ENCODE measurements around the gene OGFOD3.
A peak's percentile ranks its signal among the peaks of the same experiment; 100 is the strongest.

The OGFOD3 gene

DNA sequence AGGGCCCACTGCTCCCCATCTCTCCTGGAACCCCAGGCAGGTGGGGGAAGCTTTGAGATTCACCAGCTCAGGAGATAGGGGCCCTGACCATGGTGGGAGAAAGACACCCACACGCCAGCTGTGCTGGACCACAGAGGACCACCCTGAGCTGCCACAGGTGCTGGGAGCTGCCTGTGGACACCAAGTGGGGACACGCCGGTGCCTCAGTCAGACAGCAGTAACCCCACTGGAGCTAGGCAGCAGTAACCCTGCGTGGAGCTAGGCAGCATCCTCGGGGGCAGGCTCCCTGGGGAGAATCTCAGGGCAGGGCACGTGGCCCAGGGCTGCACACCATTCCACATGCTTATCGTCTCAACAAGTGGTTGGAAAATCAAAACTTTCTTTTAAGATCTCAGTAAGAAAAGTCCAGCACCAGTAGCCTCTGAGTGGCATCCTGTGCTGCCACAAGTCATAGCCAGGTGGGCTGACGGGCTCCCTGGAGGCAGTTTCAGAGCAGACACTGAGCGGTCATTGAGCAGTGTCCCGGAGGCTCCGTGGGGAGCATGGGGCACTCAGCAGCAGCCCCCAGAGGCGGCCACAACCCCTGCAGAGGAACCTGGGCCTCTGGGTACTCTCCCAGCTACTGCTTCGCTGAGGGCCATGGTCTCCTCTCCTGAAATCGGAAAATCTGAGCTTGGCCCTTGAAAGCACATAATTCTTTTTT, 8.2 kb downstream of the OGFOD3 start:
- TF ChIP-seq, protein P1, sequence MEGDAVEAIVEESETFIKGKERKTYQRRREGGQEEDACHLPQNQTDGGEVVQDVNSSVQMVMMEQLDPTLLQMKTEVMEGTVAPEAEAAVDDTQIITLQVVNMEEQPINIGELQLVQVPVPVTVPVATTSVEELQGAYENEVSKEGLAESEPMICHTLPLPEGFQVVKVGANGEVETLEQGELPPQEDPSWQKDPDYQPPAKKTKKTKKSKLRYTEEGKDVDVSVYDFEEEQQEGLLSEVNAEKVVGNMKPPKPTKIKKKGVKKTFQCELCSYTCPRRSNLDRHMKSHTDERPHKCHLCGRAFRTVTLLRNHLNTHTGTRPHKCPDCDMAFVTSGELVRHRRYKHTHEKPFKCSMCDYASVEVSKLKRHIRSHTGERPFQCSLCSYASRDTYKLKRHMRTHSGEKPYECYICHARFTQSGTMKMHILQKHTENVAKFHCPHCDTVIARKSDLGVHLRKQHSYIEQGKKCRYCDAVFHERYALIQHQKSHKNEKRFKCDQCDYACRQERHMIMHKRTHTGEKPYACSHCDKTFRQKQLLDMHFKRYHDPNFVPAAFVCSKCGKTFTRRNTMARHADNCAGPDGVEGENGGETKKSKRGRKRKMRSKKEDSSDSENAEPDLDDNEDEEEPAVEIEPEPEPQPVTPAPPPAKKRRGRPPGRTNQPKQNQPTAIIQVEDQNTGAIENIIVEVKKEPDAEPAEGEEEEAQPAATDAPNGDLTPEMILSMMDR (IDR thresholded peaks at IDR 0.05; ENCODE audit: insufficient read depth, low read depth, low read length, missing control alignments), result no peak
- no peak overlapping the region for H3K4me3 ChIP-seq (ENCODE audit: low read length)
- DNase-seq (ENCODE audit: low read depth), result no peak

- no peak overlapping the region for H3K4me3 ChIP-seq (ENCODE audit: low read length)
- no peak for DNase-seq (ENCODE audit: low read depth)
- TF ChIP-seq, protein P1 (IDR thresholded peaks at IDR 0.05; ENCODE audit: insufficient read depth, low read depth, low read length, missing control alignments), result no peak
Measured at GRCh38 chr17:82408938-82409318, 9.5 kb downstream of the OGFOD3 start.

GRCh38 chr17:82408288-82408937, 10.0 kb downstream of the OGFOD3 start:
- H3K4me3 ChIP-seq (ENCODE audit: low read length), result no peak overlapping the region
- no peak for DNase-seq (ENCODE audit: low read depth)
- TF ChIP-seq, protein P1 (IDR thresholded peaks at IDR 0.05; ENCODE audit: insufficient read depth, low read depth, low read length, missing control alignments), result no peak

- TF ChIP-seq, protein P1 (IDR thresholded peaks at IDR 0.05; ENCODE audit: insufficient read depth, low read depth, low read length, missing control alignments), result no peak
- H3K4me3 ChIP-seq (ENCODE audit: low read length), result no peak overlapping the region
- peak; percentile 26 for DNase-seq (ENCODE audit: low read depth)
Measured at GRCh38 chr17:82407255-82407654, 11.1 kb downstream of the OGFOD3 start.

- TF ChIP-seq, protein P1 (IDR thresholded peaks at IDR 0.05; ENCODE audit: insufficient read depth, low read depth, low read length, missing control alignments), result no peak
- no peak overlapping the region for H3K4me3 ChIP-seq (ENCODE audit: low read length)
- no peak for DNase-seq (ENCODE audit: low read depth)
Measured at GRCh38 chr17:82406131-82406671, 12.2 kb downstream of the OGFOD3 start.

GRCh38 chr17:82405051-82405450, 13.3 kb downstream of the OGFOD3 start:
- TF ChIP-seq, protein P1 (IDR thresholded peaks at IDR 0.05; ENCODE audit: insufficient read depth, low read depth, low read length, missing control alignments), result no peak
- no peak overlapping the region for H3K4me3 ChIP-seq (ENCODE audit: low read length)
- DNase-seq (ENCODE audit: low read depth), result no peak
